HTERT RPE-1 (cell line): ENCODE data around the gene REPIN1.

Experiments
- in situ Hi-C: fragments of 300-500 bp; cut with MboI; formaldehyde crosslinking; loops from 4 replicates; pipeline ENCODE4 v1.14.3; 2020; ENCODE audit warnings: low sequenced_read_pairs

REPIN1 gene

GRCh38 chr7:150420242-150420641 is 51.6 kb downstream of the REPIN1 start:
- in situ Hi-C loops = no loop called here

- in situ Hi-C loops = no loop called here
Observed at GRCh38 chr7:150420987-150421674, 52.5 kb downstream of the REPIN1 start.

DNA sequence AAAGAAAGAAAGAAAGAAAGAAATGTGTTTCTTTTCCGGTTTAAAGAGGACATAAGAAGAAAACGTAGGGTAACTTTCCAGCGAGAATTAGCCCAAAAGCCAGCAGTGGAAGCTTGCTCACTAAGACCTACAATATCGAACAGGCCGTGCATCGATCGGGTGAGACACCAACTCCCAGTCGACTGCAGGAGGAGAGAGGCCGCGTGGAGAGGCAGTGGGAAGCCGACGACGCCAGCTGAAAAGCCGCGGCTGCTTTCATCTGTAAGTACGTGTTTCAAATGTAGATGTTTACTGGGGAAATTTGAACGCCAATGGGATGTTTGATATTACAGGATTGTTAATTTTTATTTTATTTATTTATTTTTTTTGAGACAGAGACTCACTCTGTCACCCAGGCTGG is 53.2 kb downstream of the REPIN1 start:
- in situ Hi-C loops = no loop called here
